H1 (cell line): Measurements from ENCODE around the gene TNNI3. TPM values are rescaled to one million over a fixed set of nuclear protein-coding genes. Genes with fewer than 3 reads are reported as not detected.
A peak's percentile ranks its signal among the peaks of the same experiment; 100 is the strongest.

Source experiments
- CTCF ChIA-PET: fragments of 300-600 bp; sonication (Branson Sonifier 250); formaldehyde crosslinking; loops from one replicate; lab custom pipeline; 2021; ENCODE audit not compliant: partially characterized antibody; lab: Charles Lee
- POLR2A ChIA-PET: fragments of 300-600 bp; sonication (Branson Sonifier 250); formaldehyde crosslinking; loops from one replicate; lab custom pipeline; 2021; ENCODE audit warnings: inconsistent platforms; ENCODE audit not compliant: partially characterized antibody; lab: Charles Lee
- DNase-seq, 2 experiments: peaks; one replicate each; pipeline versions ENCODE4 v3.0.0 to v3.0.0-alpha.2; 2010 to 2022; ENCODE audit warnings: low spot score in 2 of 2, low read depth in 1 of 2, mixed read lengths in 1 of 2
- FAIRE-seq: peaks from 2 replicates; lab custom pipeline; 2011; peaks lifted over from hg19 to GRCh38; lab: Jason Lieb, UNC
- H2AFZ ChIP-seq: 2 replicates; pipeline ENCODE4 v1.8.1; 2012; ENCODE audit warnings: low read length, inconsistent platforms
- H2AK5ac ChIP-seq: 2 replicates; pipeline ENCODE4 v1.6.1; 2013; ENCODE audit warnings: low read depth, low read length
- H2BK120ac ChIP-seq: replicated peaks from 2 replicates; pipeline ENCODE3; 2013; ENCODE audit warnings: low read depth, low read length, inconsistent platforms
- H2BK12ac ChIP-seq: 2 replicates; pipeline ENCODE4 v1.6.1; 2013; ENCODE audit warnings: low read depth, low read length
- H2BK15ac ChIP-seq: 2 replicates; pipeline ENCODE4 v1.6.1; 2013; ENCODE audit warnings: low read length
- H2BK20ac ChIP-seq: 2 replicates; pipeline ENCODE4 v1.6.1; 2013; ENCODE audit warnings: low read length
- H2BK5ac ChIP-seq: 2 replicates; pipeline ENCODE4 v1.6.1; 2013; ENCODE audit warnings: low read depth, low read length
- H3K14ac ChIP-seq: 2 replicates; pipeline ENCODE4 v1.6.1; 2013; ENCODE audit warnings: inconsistent platforms; ENCODE audit not compliant: insufficient read length
- H3K18ac ChIP-seq: 2 replicates; pipeline ENCODE4 v1.6.1; 2013; ENCODE audit warnings: low read length; ENCODE audit errors: extremely low read depth
- H3K23ac ChIP-seq: 2 replicates; pipeline ENCODE4 v1.6.1; 2013; ENCODE audit warnings: inconsistent platforms; ENCODE audit not compliant: insufficient read length
- H3K23me2 ChIP-seq: 2 replicates; pipeline ENCODE4 v1.6.1; 2013; ENCODE audit warnings: low read depth, low read length
- H3K27ac ChIP-seq: 2 replicates; pipeline ENCODE4 v1.6.1; 2011; ENCODE audit warnings: low read depth, low read length, inconsistent platforms
- H3K27me3 ChIP-seq, 4 experiments: replicated peaks in 1 of 4; 1 replicate in 1 of 4; 2 replicates in 3 of 4; pipeline versions ENCODE4 v1.6.1 to v1.8.1; 2011 to 2013; ENCODE audit warnings: low read length in 3 of 4, mild to moderate bottlenecking in 3 of 4, inconsistent platforms in 2 of 4, mixed read lengths in 2 of 4, moderate library complexity in 1 of 4; ENCODE audit not compliant: control insufficient read depth in 3 of 4, insufficient read depth in 3 of 4; ENCODE audit errors: extremely low read depth in 1 of 4
- H3K36me3 ChIP-seq, 4 experiments: 2 replicates each; pipeline versions ENCODE4 v1.6.1 to v1.8.1; 2011 to 2013; ENCODE audit warnings: mild to moderate bottlenecking in 4 of 4, low read length in 3 of 4, moderate library complexity in 2 of 4, control low read depth in 1 of 4, inconsistent platforms in 1 of 4; ENCODE audit not compliant: insufficient read depth in 4 of 4, control insufficient read depth in 2 of 4
- H3K4ac ChIP-seq: replicated peaks from 2 replicates; pipeline ENCODE3; 2013; ENCODE audit warnings: low read length, low read depth, mixed read lengths, inconsistent platforms; ENCODE audit not compliant: insufficient read length
- H3K4me1 ChIP-seq, 4 experiments: replicated peaks in 1 of 4; 1 replicate in 1 of 4; 2 replicates in 3 of 4; pipeline versions ENCODE4 v1.6.1 to v1.8.1; 2011 to 2013; ENCODE audit warnings: low read length in 3 of 4, inconsistent platforms in 2 of 4, mixed read lengths in 1 of 4; ENCODE audit not compliant: insufficient read depth in 4 of 4, control insufficient read depth in 3 of 4
- H3K4me2 ChIP-seq, 2 experiments: 2 replicates each; pipeline versions ENCODE4 v1.6.1 to v1.8.1; 2011 to 2013; ENCODE audit warnings: low read depth in 2 of 2, low read length in 2 of 2, control low read depth in 1 of 2, inconsistent platforms in 1 of 2, mild to moderate bottlenecking in 1 of 2; ENCODE audit not compliant: insufficient read depth in 1 of 2
- H3K4me3 ChIP-seq, 4 experiments: fragments of 200-600, 300-600 bp in 1 of 4; sonication (generic), shearing (Covaris generic), sonication (Bioruptor Twin) in 1 of 4; 2 replicates each; pipeline versions ENCODE4 v1.5.1 to v1.8.1; 2011 to 2016; ENCODE audit warnings: low read length in 4 of 4, low read depth in 3 of 4, control low read depth in 2 of 4, inconsistent platforms in 2 of 4, mild to moderate bottlenecking in 2 of 4, mixed read lengths in 1 of 4, moderate library complexity in 1 of 4; ENCODE audit not compliant: insufficient read depth in 2 of 4; ENCODE audit errors: extremely low read depth in 1 of 4
- H3K56ac ChIP-seq: replicated peaks from 2 replicates; pipeline ENCODE3; 2013; ENCODE audit warnings: low read depth, mild to moderate bottlenecking, mixed read lengths, low read length, inconsistent platforms; ENCODE audit not compliant: insufficient read length
- H3K79me1 ChIP-seq: 2 replicates; pipeline ENCODE4 v1.6.1; 2013; ENCODE audit warnings: low read depth, low read length, control low read depth
- H3K79me2 ChIP-seq, 2 experiments: 2 replicates each; pipeline versions ENCODE4 v1.6.1 to v1.8.1; 2012 to 2013; ENCODE audit warnings: low read length in 2 of 2, mild to moderate bottlenecking in 2 of 2, inconsistent platforms in 1 of 2; ENCODE audit not compliant: insufficient read depth in 2 of 2, control insufficient read depth in 1 of 2
- H3K9ac ChIP-seq, 4 experiments: replicated peaks in 1 of 4; 1 replicate in 1 of 4; 2 replicates in 3 of 4; pipeline versions ENCODE4 v1.6.1 to v1.8.1; 2011 to 2013; ENCODE audit warnings: low read depth in 3 of 4, low read length in 3 of 4, control low read depth in 2 of 4, mild to moderate bottlenecking in 2 of 4, moderate library complexity in 2 of 4, inconsistent platforms in 1 of 4; ENCODE audit errors: extremely low read depth in 1 of 4
- H3K9me3 ChIP-seq, 2 experiments: 2 replicates each; pipeline versions ENCODE4 v1.6.1 to v1.8.1; 2012 to 2013; ENCODE audit warnings: mild to moderate bottlenecking in 2 of 2, moderate library complexity in 2 of 2, control low read depth in 1 of 2, inconsistent platforms in 1 of 2, low read depth in 1 of 2, low read length in 1 of 2, mixed read lengths in 1 of 2; ENCODE audit not compliant: insufficient read depth in 2 of 2
- H4K20me1 ChIP-seq, 2 experiments: replicated peaks in 1 of 2; 2 replicates each; pipeline versions ENCODE3 to v1.8.1; 2011 to 2013; ENCODE audit warnings: inconsistent platforms in 2 of 2, low read length in 2 of 2, mild to moderate bottlenecking in 1 of 2; ENCODE audit not compliant: insufficient read depth in 2 of 2, control insufficient read depth in 1 of 2
- H4K5ac ChIP-seq: 2 replicates; pipeline ENCODE4 v1.6.1; 2013; ENCODE audit warnings: low read length, low read depth, mixed read lengths, inconsistent platforms; ENCODE audit not compliant: insufficient read length
- H4K8ac ChIP-seq: 2 replicates; pipeline ENCODE4 v1.8.0; 2013; ENCODE audit warnings: mild to moderate bottlenecking, moderate library complexity, low read length, inconsistent platforms; ENCODE audit not compliant: insufficient read depth; ENCODE audit errors: extremely low read depth
- H4K91ac ChIP-seq: replicated peaks from 2 replicates; pipeline ENCODE3; 2013; ENCODE audit warnings: low read length, mixed read lengths, inconsistent platforms; ENCODE audit not compliant: insufficient read length
- BACH1 ChIP-seq: IDR thresholded peaks from 2 replicates; pipeline ENCODE4 v1.6.1; 2012; ENCODE audit warnings: low read length, improper control_type of control experiment
- GABPA ChIP-seq: IDR thresholded peaks from 2 replicates; pipeline ENCODE4 v1.6.1; 2011; ENCODE audit warnings: mild to moderate bottlenecking, low read length, moderate library complexity, borderline replicate concordance; ENCODE audit not compliant: insufficient read depth
- KDM5A ChIP-seq: fragments of 200-600 bp; IDR thresholded peaks from 2 replicates; pipeline ENCODE4 v1.7.1; 2012; ENCODE audit warnings: mild to moderate bottlenecking, low read length, inconsistent platforms, mixed read lengths
- RAD21 ChIP-seq, 2 experiments: IDR thresholded peaks in 1 of 2; conservative IDR thresholded peaks in 1 of 2; 2 replicates each; pipeline ENCODE4 v1.6.1; 2011; ENCODE audit warnings: low read depth in 2 of 2, low read length in 2 of 2, improper control_type of control experiment in 1 of 2, inconsistent platforms in 1 of 2, mild to moderate bottlenecking in 1 of 2, moderate library complexity in 1 of 2
- RNF2 ChIP-seq: fragments of 200-900, 300-1000 bp; sonication (generic); IDR thresholded peaks from 2 replicates; pipeline ENCODE4 v1.7.1; 2016; ENCODE audit warnings: borderline replicate concordance, low read depth, mild to moderate bottlenecking, antibody characterized with exemption, low read length; ENCODE audit not compliant: poor library complexity, severe bottlenecking; ENCODE audit errors: missing control alignments
- SIN3A ChIP-seq, 2 experiments: IDR thresholded peaks in 1 of 2; conservative IDR thresholded peaks in 1 of 2; 2 replicates each; pipeline ENCODE4 v1.6.1; 2011 to 2012; ENCODE audit warnings: low read length in 2 of 2, improper control_type of control experiment in 1 of 2, low read depth in 1 of 2, mild to moderate bottlenecking in 1 of 2
- SP1 ChIP-seq: IDR thresholded peaks from 2 replicates; pipeline ENCODE4 v1.6.1; 2011; ENCODE audit warnings: low read depth, low read length
- SUZ12 ChIP-seq: fragments of 200-600 bp; sonication (generic); IDR thresholded peaks from 2 replicates; pipeline ENCODE4 v1.6.1; 2012; ENCODE audit warnings: mild to moderate bottlenecking, inconsistent platforms, low read length, moderate library complexity, mixed read lengths
- USF2 ChIP-seq: IDR thresholded peaks from 2 replicates; pipeline ENCODE4 v1.6.1; 2011; ENCODE audit warnings: low read length, improper control_type of control experiment
- WGBS, 2 experiments: shearing (Covaris generic) in 1 of 2; methylation state at CpG; one replicate each; pipeline versions ENCODE4 v1.1.6 to v1.1.7; 2013 to 2015; ENCODE audit warnings: low lambda C conversion rate in 2 of 2, mixed read lengths in 2 of 2, inconsistent platforms in 1 of 2, low coverage in 1 of 2, missing lambda C conversion rate in 1 of 2; ENCODE audit not compliant: insufficient replicate concordance in 2 of 2, insufficient coverage in 1 of 2, insufficient read length in 1 of 2; ENCODE audit errors: extremely low coverage in 1 of 2, missing lambda C conversion rate in 1 of 2; 5-methylcytosine and 5-hydroxymethylcytosine counted together
- polyA plus RNA-seq, 7 experiments: library from polyadenylated mRNA; depleted of rRNA in 3 of 7; stranded (reverse) in 5 of 7; unstranded in 2 of 7; fragments of >200 nt in 5 of 7; fragments of 200-250 nt in 2 of 7; gene quantifications; 1 replicate in 5 of 7; 2 replicates in 1 of 7; 4 replicates in 1 of 7; pipeline versions ENCODE4 v1.2.1 to v1.2.3, GENCODE V29; 2011 to 2013; ENCODE audit warnings: missing spikeins in 2 of 7, mixed read lengths in 2 of 7
- total RNA-seq: library from RNA; stranded (reverse); fragmentation: NEBNext Ultra II Directional; extraction: Animal tissue kit (Norgen Biotek cat#: 25700); gene quantifications from 2 replicates; pipeline ENCODE4 v1.2.1, GENCODE V29; 2021

Gene TNNI3
- total and polyA plus RNA-seq, 2 of the 8 experiments (the other 6 are each of a cell fraction or from before 2014, with no cell fraction given), result 16.9 to 56.0 TPM

- Histone ChIP-seq H3K9me3 (no peaks in the 10 kb centered on the region), H2AFZ (no peak overlapping the region), H3K23me2 (peaks cover 4% of the 10 kb centered on the region; the same call in 1 of the 2 replicates), H3K27ac (no peak overlapping the region), H3K23ac (no peak overlapping the region), H2BK120ac (no peak overlapping the region), H4K20me1 (peaks cover 0 to 1% of the 10 kb centered on the region in 2 experiments), H3K56ac (no peak overlapping the region), H2BK12ac (no peak overlapping the region), H3K4me3 (peak overlapping the region; percentile 29 to 66 (median 54); a peak in 7 of 8 replicates), H3K79me1 (no peaks in the 10 kb centered on the region), H3K4ac (no peak overlapping the region), H4K8ac (no peak overlapping the region), H3K4me1 (peaks cover 2 to 5% (median 4%) of the 10 kb centered on the region in 4 experiments; a peak in 5 of 7 replicates), H3K9ac (no peak overlapping the region), H4K91ac (no peak overlapping the region), H3K14ac (no peak overlapping the region), H3K36me3 (no peaks in the 10 kb centered on the region), H2BK5ac (no peak overlapping the region; the same call in 1 of the 2 replicates), H2AK5ac (no peak overlapping the region), H4K5ac (no peak overlapping the region), H2BK20ac (no peak overlapping the region), H3K18ac (no peak overlapping the region), H3K27me3 (peaks cover 5 to 31% (median 15%) of the 10 kb centered on the region in 4 experiments; a peak in 6 of 7 replicates), H3K79me2 (no peaks in the 10 kb centered on the region), H2BK15ac (no peak overlapping the region), H3K4me2 (peak overlapping the region; percentile 91 to 96)
- POLR2A ChIA-PET, result interaction anchor here (0.6 to 2.4 kb wide), 11 partner anchors 9 to 241 kb away, joined by 3 to 9 read pairs (median 6); partner anchors contain the start of genes TNNT1 and UBE2S
- CTCF ChIA-PET, result interaction anchor here (0.6 to 3.4 kb wide), 34 partner anchors 8 to 287 kb away, joined by 3 to 55 read pairs (median 4); partner anchors contain the start of genes SYT5 and TNNI3
- DNase-seq (peak in 1 of 2 experiments; percentile 91), FAIRE-seq (peak; percentile 90)
- WGBS, 2 experiments, result 2% methylated on average over 32 of the region's 34 CpGs; no CpG with 5 or more reads in 1 of the 2 experiments
- TF ChIP-seq SIN3A (conservative IDR thresholded peaks at IDR 0.05 in 1 of 2, IDR thresholded peaks at IDR 0.05 in 1 of 2; ENCODE audit: low read depth in 1 of 2, low read length in 2 of 2) (peak; percentile 75 to 95; a peak in 2 of 4 replicates), SUZ12 (no peak), RNF2 (no peak), RAD21 (IDR thresholded peaks at IDR 0.05 in 1 of 2, conservative IDR thresholded peaks at IDR 0.05 in 1 of 2; ENCODE audit: low read depth in 2 of 2, low read length in 2 of 2) (peak in 1 of 2 experiments; percentile 34; a peak in 2 of 4 replicates), KDM5A (no peak), GABPA (0 out of 2 replicates have a peak, but pooled peaks have one; percentile 28), USF2 (no peak), SP1 (peak; percentile 56; the same call in 1 of the 2 replicates), BACH1 (no peak)
Measured at GRCh38 chr19:55165952-55166529, 8.5 kb upstream of the TNNI3 start.
